ENCODE data around the gene HOMER2.

DNA sequence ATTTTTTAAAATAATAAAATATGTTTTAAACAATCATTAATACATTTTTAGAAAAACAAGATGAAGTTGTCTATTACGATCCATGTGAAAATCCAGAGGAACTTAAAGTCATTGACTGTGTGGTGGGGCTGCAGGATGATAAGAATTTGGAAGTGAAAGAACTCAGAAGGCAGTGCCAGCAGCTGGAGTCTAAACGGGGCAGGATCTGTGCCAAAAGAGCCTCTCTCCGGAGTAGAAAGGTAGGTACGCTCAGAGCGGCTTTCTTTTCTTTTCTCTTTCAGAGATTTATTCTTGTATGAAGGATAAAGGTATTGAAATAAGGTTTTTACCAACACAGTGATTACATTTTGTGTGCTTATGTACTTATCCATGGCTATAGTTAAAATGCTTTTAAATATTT is 129.5 kb downstream of the HOMER2 start:
- TF ChIP-seq, protein P1, sequence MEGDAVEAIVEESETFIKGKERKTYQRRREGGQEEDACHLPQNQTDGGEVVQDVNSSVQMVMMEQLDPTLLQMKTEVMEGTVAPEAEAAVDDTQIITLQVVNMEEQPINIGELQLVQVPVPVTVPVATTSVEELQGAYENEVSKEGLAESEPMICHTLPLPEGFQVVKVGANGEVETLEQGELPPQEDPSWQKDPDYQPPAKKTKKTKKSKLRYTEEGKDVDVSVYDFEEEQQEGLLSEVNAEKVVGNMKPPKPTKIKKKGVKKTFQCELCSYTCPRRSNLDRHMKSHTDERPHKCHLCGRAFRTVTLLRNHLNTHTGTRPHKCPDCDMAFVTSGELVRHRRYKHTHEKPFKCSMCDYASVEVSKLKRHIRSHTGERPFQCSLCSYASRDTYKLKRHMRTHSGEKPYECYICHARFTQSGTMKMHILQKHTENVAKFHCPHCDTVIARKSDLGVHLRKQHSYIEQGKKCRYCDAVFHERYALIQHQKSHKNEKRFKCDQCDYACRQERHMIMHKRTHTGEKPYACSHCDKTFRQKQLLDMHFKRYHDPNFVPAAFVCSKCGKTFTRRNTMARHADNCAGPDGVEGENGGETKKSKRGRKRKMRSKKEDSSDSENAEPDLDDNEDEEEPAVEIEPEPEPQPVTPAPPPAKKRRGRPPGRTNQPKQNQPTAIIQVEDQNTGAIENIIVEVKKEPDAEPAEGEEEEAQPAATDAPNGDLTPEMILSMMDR (conservative IDR thresholded peaks at IDR 0.05 in 1 of 2, IDR thresholded peaks at IDR 0.05 in 1 of 2; ENCODE audit: low read depth in 1 of 2, low read length in 2 of 2) = no peak
- no peak for TF ChIP-seq EZH2 (IDR thresholded peaks at IDR 0.05; ENCODE audit: low read length, missing control alignments)

Measured in fibroblast of lung (primary cell).